ENCODE data around the gene CARMIL1. TPM values are rescaled to one million over a fixed set of nuclear protein-coding genes. Genes with fewer than 3 reads are reported as not detected.

Gene CARMIL1
- total and polyA plus RNA-seq, 5 donors from 2014 or later, result 0.36 to 3.0 (median 0.49) TPM

- Mint-ChIP-seq H3K36me3 (no peaks in the 10 kb centered on the region), H3K4me1 (no peaks in the 10 kb centered on the region), H3K9me3 (peaks cover 0 to 4% (median 0%) of the 10 kb centered on the region in 7 donors), H3K27ac (no peak overlapping the region), H3K27me3 (peaks cover 35% of the 10 kb centered on the region), H3K4me3 (no peak overlapping the region)
- Histone ChIP-seq H3K9me3 (ENCODE audit: control insufficient read depth in 2 of 2, low read length in 2 of 2) (no peaks in the 10 kb centered on the region), H3K4me1 (ENCODE audit: control insufficient read depth, insufficient read depth, low read length, poor library complexity, severe bottlenecking) (no peaks in the 10 kb centered on the region), H3K27me3 (ENCODE audit: control insufficient read depth, insufficient read depth, low read length) (peaks cover 3% of the 10 kb centered on the region), H3K27ac (ENCODE audit: insufficient read depth, low read length, poor library complexity, severe bottlenecking) (no peak overlapping the region), H3K4me3 (ENCODE audit: low read depth, low read length) (no peak overlapping the region), H3K36me3 (ENCODE audit: control insufficient read depth, insufficient read depth, low read length) (no peaks in the 10 kb centered on the region)
- no peak for ATAC-seq (ENCODE audit: low read depth in 2 of 2)
- no peak for DNase-seq
Measured at GRCh38 chr6:25639653-25640052, 360.5 kb downstream of the CARMIL1 start.

- Mint-ChIP-seq H3K9me3 (peaks cover 0 to 4% (median 0%) of the 10 kb centered on the region in 7 donors), H3K4me1 (no peaks in the 10 kb centered on the region), H3K4me3 (no peak overlapping the region), H3K27ac (no peak overlapping the region), H3K27me3 (peaks cover 34% of the 10 kb centered on the region), H3K36me3 (no peaks in the 10 kb centered on the region)
- H3K9me3 ChIP-seq (ENCODE audit: control insufficient read depth in 2 of 2, low read length in 2 of 2), result no peaks in the 10 kb centered on the region
- no peak for DNase-seq
- no peak overlapping the region for H3K27ac ChIP-seq (ENCODE audit: insufficient read depth, low read length, poor library complexity, severe bottlenecking)
- no peaks in the 10 kb centered on the region for H3K4me1 ChIP-seq (ENCODE audit: control insufficient read depth, insufficient read depth, low read length, poor library complexity, severe bottlenecking)
- H3K36me3 ChIP-seq (ENCODE audit: control insufficient read depth, insufficient read depth, low read length), result no peaks in the 10 kb centered on the region
- no peak overlapping the region for H3K4me3 ChIP-seq (ENCODE audit: low read depth, low read length)
- peaks cover 3% of the 10 kb centered on the region for H3K27me3 ChIP-seq (ENCODE audit: control insufficient read depth, insufficient read depth, low read length)
- no peak for ATAC-seq (ENCODE audit: low read depth in 2 of 2)
Measured at GRCh38 chr6:25640446-25640845, 361.3 kb downstream of the CARMIL1 start.

- Mint-ChIP-seq H3K27ac (no peak overlapping the region), H3K9me3 (peaks cover 0 to 4% (median 0%) of the 10 kb centered on the region in 7 donors), H3K4me3 (no peak overlapping the region), H3K4me1 (no peaks in the 10 kb centered on the region), H3K36me3 (no peaks in the 10 kb centered on the region), H3K27me3 (peaks cover 37% of the 10 kb centered on the region)
- DNase-seq (no peak), ATAC-seq (ENCODE audit: low read depth in 2 of 2) (no peak)
- H3K27me3 ChIP-seq (ENCODE audit: control insufficient read depth, insufficient read depth, low read length), result peaks cover 3% of the 10 kb centered on the region
- H3K36me3 ChIP-seq (ENCODE audit: control insufficient read depth, insufficient read depth, low read length), result no peaks in the 10 kb centered on the region
- H3K4me1 ChIP-seq (ENCODE audit: control insufficient read depth, insufficient read depth, low read length, poor library complexity, severe bottlenecking), result no peaks in the 10 kb centered on the region
- H3K27ac ChIP-seq (ENCODE audit: insufficient read depth, low read length, poor library complexity, severe bottlenecking), result no peak overlapping the region
- no peak overlapping the region for H3K4me3 ChIP-seq (ENCODE audit: low read depth, low read length)
- no peaks in the 10 kb centered on the region for H3K9me3 ChIP-seq (ENCODE audit: control insufficient read depth in 2 of 2, low read length in 2 of 2)
Measured at GRCh38 chr6:25640891-25641290, 361.7 kb downstream of the CARMIL1 start.

DNA sequence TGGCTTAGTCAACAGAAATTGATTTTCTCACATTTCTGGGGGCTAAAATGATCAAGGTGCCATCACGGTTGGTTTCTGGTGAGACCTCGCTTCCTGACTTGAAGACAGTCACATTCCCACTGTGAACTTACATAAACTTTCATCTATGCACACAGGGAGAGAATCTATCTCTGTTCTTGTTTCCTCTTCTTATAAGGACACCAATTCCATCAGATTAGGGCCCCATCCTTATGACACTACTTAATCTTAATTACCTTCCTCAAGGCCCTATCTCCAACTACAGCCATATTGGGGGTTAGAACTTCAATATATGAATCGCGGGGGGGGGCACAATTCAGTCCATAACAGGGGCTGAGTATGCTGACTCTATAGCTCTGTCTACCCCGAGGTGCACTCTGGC, 362.2 kb downstream of the CARMIL1 start:
- no peak overlapping the region for H3K4me3 ChIP-seq (ENCODE audit: low read depth, low read length)
- Mint-ChIP-seq H3K27ac (no peak overlapping the region), H3K36me3 (no peaks in the 10 kb centered on the region), H3K4me3 (no peak overlapping the region), H3K27me3 (peaks cover 42% of the 10 kb centered on the region), H3K9me3 (peaks cover 0 to 4% (median 0%) of the 10 kb centered on the region in 7 donors), H3K4me1 (no peaks in the 10 kb centered on the region)
- no peaks in the 10 kb centered on the region for H3K4me1 ChIP-seq (ENCODE audit: control insufficient read depth, insufficient read depth, low read length, poor library complexity, severe bottlenecking)
- DNase-seq (no peak), ATAC-seq (ENCODE audit: low read depth in 2 of 2) (no peak)
- no peaks in the 10 kb centered on the region for H3K36me3 ChIP-seq (ENCODE audit: control insufficient read depth, insufficient read depth, low read length)
- H3K27me3 ChIP-seq (ENCODE audit: control insufficient read depth, insufficient read depth, low read length), result peaks cover 3% of the 10 kb centered on the region
- no peak overlapping the region for H3K27ac ChIP-seq (ENCODE audit: insufficient read depth, low read length, poor library complexity, severe bottlenecking)
- H3K9me3 ChIP-seq (ENCODE audit: control insufficient read depth in 2 of 2, low read length in 2 of 2), result no peaks in the 10 kb centered on the region

DNA sequence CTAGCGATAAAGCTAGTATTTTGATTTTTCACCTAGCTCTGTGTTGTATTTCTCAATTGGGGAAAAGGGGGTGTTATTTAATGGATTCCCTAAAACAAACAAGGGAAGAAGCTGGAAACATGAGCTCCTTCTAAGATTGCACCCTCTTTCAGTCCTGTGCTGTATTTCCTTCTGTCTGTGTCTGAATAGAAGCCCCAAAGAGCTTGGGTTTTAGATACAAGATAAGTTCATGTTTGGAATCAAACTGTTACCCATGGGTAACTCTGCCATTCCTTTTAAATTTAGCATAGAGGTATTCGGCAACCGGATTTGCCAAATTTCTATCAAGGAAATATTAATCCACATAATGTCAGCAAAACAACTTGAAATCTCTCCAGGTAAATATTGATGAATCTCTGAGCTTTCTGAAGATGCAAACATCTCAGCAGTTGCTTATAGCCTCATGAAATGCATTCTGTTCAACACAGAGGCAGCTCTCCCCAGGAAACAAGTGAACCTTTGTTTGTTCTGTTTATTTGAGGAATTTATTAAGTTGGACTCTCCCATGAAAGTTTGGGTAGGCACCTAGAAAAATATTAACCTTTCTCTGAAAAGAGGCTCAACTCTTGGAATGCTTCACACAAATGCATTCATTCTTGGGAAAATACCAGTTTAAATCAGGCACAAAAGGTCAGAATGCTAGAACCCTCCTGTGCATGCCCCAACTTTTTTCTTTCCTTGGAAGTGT, 362.9 kb downstream of the CARMIL1 start:
- H3K36me3 ChIP-seq (ENCODE audit: control insufficient read depth, insufficient read depth, low read length), result no peaks in the 10 kb centered on the region
- no peak for ATAC-seq (ENCODE audit: low read depth in 2 of 2)
- Mint-ChIP-seq H3K27ac (no peak overlapping the region), H3K9me3 (peaks cover 0 to 4% (median 0%) of the 10 kb centered on the region in 7 donors), H3K36me3 (no peaks in the 10 kb centered on the region), H3K4me3 (no peak overlapping the region), H3K4me1 (no peaks in the 10 kb centered on the region), H3K27me3 (peaks cover 48% of the 10 kb centered on the region)
- H3K27me3 ChIP-seq (ENCODE audit: control insufficient read depth, insufficient read depth, low read length), result peaks cover 6% of the 10 kb centered on the region
- H3K27ac ChIP-seq (ENCODE audit: insufficient read depth, low read length, poor library complexity, severe bottlenecking), result no peak overlapping the region
- H3K4me3 ChIP-seq (ENCODE audit: low read depth, low read length), result no peak overlapping the region
- H3K4me1 ChIP-seq (ENCODE audit: control insufficient read depth, insufficient read depth, low read length, poor library complexity, severe bottlenecking), result no peaks in the 10 kb centered on the region
- no peak for DNase-seq
- H3K9me3 ChIP-seq (ENCODE audit: control insufficient read depth in 2 of 2, low read length in 2 of 2), result no peaks in the 10 kb centered on the region

DNA sequence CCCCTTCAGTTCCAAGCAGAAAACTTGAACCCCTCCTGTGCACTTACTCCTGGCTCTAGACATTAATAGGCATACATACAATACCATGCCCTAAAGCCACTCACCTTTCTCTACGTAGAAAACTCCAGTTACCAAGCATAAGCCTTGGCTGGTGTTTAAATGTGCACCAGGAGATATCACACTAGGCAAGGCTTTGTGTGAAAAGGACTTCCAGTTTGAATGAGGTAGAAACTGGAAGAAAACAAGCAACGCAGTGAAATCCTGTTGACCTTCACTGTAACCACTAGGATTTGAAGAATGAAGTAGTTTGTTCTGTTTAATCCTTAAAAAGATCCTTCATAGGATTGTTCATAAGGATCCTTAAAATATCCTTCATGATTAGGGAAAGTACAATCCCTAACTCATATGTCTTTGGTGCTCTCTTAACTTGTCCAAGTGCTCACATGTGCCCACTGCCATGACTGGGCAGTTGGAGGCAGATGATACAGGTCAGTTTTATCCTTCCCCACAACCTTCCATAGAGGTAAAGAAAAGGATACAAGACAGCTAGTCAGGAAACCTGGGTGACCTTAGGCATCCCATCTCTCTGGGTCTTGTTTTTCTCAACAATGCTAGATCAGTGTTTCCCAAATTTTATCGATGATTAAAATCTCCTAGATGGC, 363.6 kb downstream of the CARMIL1 start:
- no peak for ATAC-seq (ENCODE audit: low read depth in 2 of 2)
- peaks cover 48% of the 10 kb centered on the region for H3K27me3 Mint-ChIP-seq

DNA sequence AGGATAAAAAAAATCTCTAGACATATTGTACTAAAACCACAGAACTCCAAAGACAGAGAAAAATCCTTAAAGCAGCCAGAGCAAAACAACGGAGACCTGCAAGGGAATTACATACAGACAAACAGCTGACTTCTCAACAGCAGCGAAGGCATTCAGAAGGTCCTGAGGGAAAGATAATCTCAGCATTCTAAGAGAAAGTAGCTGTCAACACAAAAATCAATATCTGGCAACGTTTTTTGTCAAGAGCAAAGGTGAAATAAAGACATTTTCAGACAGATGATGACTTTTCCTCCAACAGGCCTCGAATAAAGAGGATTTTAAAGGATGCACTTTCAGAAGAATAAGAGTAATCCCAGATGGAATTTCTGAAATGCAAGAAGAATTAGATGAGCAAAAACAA, 366.7 kb downstream of the CARMIL1 start:
- Histone ChIP-seq H3K4me3 (ENCODE audit: low read depth, low read length) (no peak overlapping the region), H3K4me1 (ENCODE audit: control insufficient read depth, insufficient read depth, low read length, poor library complexity, severe bottlenecking) (no peaks in the 10 kb centered on the region), H3K36me3 (ENCODE audit: control insufficient read depth, insufficient read depth, low read length) (no peaks in the 10 kb centered on the region), H3K9me3 (ENCODE audit: control insufficient read depth in 2 of 2, low read length in 2 of 2) (no peaks in the 10 kb centered on the region), H3K27ac (ENCODE audit: insufficient read depth, low read length, poor library complexity, severe bottlenecking) (no peak overlapping the region), H3K27me3 (ENCODE audit: control insufficient read depth, insufficient read depth, low read length) (peaks cover 12% of the 10 kb centered on the region)
- H3K27ac Mint-ChIP-seq, result no peak overlapping the region
- peaks cover 0 to 4% (median 0%) of the 10 kb centered on the region in 7 donors for H3K9me3 Mint-ChIP-seq
- ATAC-seq (ENCODE audit: low read depth in 2 of 2) (no peak), DNase-seq (no peak)
- peaks cover 72% of the 10 kb centered on the region for H3K27me3 Mint-ChIP-seq
- H3K36me3 Mint-ChIP-seq, result no peaks in the 10 kb centered on the region
- no peak overlapping the region for H3K4me3 Mint-ChIP-seq
- no peaks in the 10 kb centered on the region for H3K4me1 Mint-ChIP-seq

More for the DNA sequence above, 363.6 kb downstream of the CARMIL1 start:
- Mint-ChIP-seq H3K4me1 (no peaks in the 10 kb centered on the region), H3K36me3 (no peaks in the 10 kb centered on the region), H3K27ac (no peak overlapping the region), H3K9me3 (peaks cover 0 to 4% (median 0%) of the 10 kb centered on the region in 7 donors), H3K4me3 (no peak overlapping the region)
- H3K36me3 ChIP-seq (ENCODE audit: control insufficient read depth, insufficient read depth, low read length), result no peaks in the 10 kb centered on the region
- no peaks in the 10 kb centered on the region for H3K9me3 ChIP-seq (ENCODE audit: control insufficient read depth in 2 of 2, low read length in 2 of 2)
- peaks cover 3% of the 10 kb centered on the region for H3K27me3 ChIP-seq (ENCODE audit: control insufficient read depth, insufficient read depth, low read length)
- H3K4me1 ChIP-seq (ENCODE audit: control insufficient read depth, insufficient read depth, low read length, poor library complexity, severe bottlenecking), result no peaks in the 10 kb centered on the region
- H3K4me3 ChIP-seq (ENCODE audit: low read depth, low read length), result no peak overlapping the region
- H3K27ac ChIP-seq (ENCODE audit: insufficient read depth, low read length, poor library complexity, severe bottlenecking), result no peak overlapping the region
- no peak for DNase-seq

- Mint-ChIP-seq H3K4me3 (no peak overlapping the region), H3K4me1 (no peaks in the 10 kb centered on the region), H3K36me3 (no peaks in the 10 kb centered on the region), H3K27me3 (peaks cover 64% of the 10 kb centered on the region), H3K27ac (no peak overlapping the region), H3K9me3 (peaks cover 0 to 2% (median 0%) of the 10 kb centered on the region in 7 donors)
- Histone ChIP-seq H3K27ac (ENCODE audit: insufficient read depth, low read length, poor library complexity, severe bottlenecking) (no peak overlapping the region), H3K4me3 (ENCODE audit: low read depth, low read length) (no peak overlapping the region), H3K9me3 (ENCODE audit: control insufficient read depth in 2 of 2, low read length in 2 of 2) (no peaks in the 10 kb centered on the region), H3K27me3 (ENCODE audit: control insufficient read depth, insufficient read depth, low read length) (peaks cover 21% of the 10 kb centered on the region), H3K36me3 (ENCODE audit: control insufficient read depth, insufficient read depth, low read length) (no peaks in the 10 kb centered on the region), H3K4me1 (ENCODE audit: control insufficient read depth, insufficient read depth, low read length, poor library complexity, severe bottlenecking) (no peaks in the 10 kb centered on the region)
- no peak for DNase-seq
- ATAC-seq (ENCODE audit: low read depth in 2 of 2), result no peak
Measured at GRCh38 chr6:25649611-25650010, 370.4 kb downstream of the CARMIL1 start.
